Loucy (cell line): ENCODE results near the gene NELFA.

ENCODE experiments used
- EZH2phosphoT487 ChIP-seq: fragments of 200-600 bp; IDR thresholded peaks from 2 replicates; pipeline ENCODE4 v1.6.1; 2018; ENCODE audit warnings: antibody characterized with exemption, mild to moderate bottlenecking, moderate library complexity, borderline replicate concordance
- TF ChIP-seq, protein P1 (sequence below): fragments of 200-600 bp; sonication (generic); conservative IDR thresholded peaks from 2 replicates; pipeline ENCODE4 v1.5.1; 2014; ENCODE audit warnings: mild to moderate bottlenecking, antibody characterized with exemption, low read length

GRCh38 chr4:2024683-2025082, 15.9 kb upstream of the NELFA start:
- TF ChIP-seq, protein P1, sequence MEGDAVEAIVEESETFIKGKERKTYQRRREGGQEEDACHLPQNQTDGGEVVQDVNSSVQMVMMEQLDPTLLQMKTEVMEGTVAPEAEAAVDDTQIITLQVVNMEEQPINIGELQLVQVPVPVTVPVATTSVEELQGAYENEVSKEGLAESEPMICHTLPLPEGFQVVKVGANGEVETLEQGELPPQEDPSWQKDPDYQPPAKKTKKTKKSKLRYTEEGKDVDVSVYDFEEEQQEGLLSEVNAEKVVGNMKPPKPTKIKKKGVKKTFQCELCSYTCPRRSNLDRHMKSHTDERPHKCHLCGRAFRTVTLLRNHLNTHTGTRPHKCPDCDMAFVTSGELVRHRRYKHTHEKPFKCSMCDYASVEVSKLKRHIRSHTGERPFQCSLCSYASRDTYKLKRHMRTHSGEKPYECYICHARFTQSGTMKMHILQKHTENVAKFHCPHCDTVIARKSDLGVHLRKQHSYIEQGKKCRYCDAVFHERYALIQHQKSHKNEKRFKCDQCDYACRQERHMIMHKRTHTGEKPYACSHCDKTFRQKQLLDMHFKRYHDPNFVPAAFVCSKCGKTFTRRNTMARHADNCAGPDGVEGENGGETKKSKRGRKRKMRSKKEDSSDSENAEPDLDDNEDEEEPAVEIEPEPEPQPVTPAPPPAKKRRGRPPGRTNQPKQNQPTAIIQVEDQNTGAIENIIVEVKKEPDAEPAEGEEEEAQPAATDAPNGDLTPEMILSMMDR: no peak
- TF ChIP-seq EZH2phosphoT487: no peak
